GM23338 (cell line): ENCODE results near the gene UBXN10. TPM values are rescaled to one million over a fixed set of nuclear protein-coding genes. Genes with fewer than 3 reads are reported as not detected.

ENCODE experiments used
- ATAC-seq: fragments of 200-7000 bp; cut with Tn5 transposase; 3 replicates; pipeline ENCODE4 v1.9.1; 2020
- DNase-seq: peaks from one replicate; pipeline ENCODE4 v3.0.0-alpha.2; 2015; ENCODE audit warnings: low spot score
- H2AFZ ChIP-seq: fragments of 200-600 bp; sonication (generic); 2 replicates; pipeline ENCODE4 v1.8.0; 2016; ENCODE audit warnings: antibody characterized with exemption, mild to moderate bottlenecking, moderate library complexity
- H3F3A ChIP-seq: fragments of 200-600 bp; sonication (generic); replicated peaks from 2 replicates; pipeline ENCODE4 v1.8.0; 2017; ENCODE audit warnings: antibody characterized with exemption, mixed run types, low read depth
- H3K27ac ChIP-seq: fragments of 200-600 bp; sonication (generic); 2 replicates; pipeline ENCODE4 v1.6.1; 2016; ENCODE audit warnings: low read depth
- H3K27me3 ChIP-seq: fragments of 200-600 bp; sonication (generic); 2 replicates; pipeline ENCODE4 v1.8.0; 2016; ENCODE audit warnings: mild to moderate bottlenecking, mixed run types, moderate library complexity; ENCODE audit not compliant: insufficient read depth
- H3K36me3 ChIP-seq: fragments of 200-600 bp; sonication (generic); 2 replicates; pipeline ENCODE4 v1.8.0; 2016; ENCODE audit warnings: mild to moderate bottlenecking; ENCODE audit not compliant: insufficient read depth
- H3K4me1 ChIP-seq: fragments of 200-600 bp; sonication (generic); 2 replicates; pipeline ENCODE4 v1.8.0; 2016; ENCODE audit warnings: mild to moderate bottlenecking, moderate library complexity; ENCODE audit not compliant: insufficient read depth
- H3K4me2 ChIP-seq: fragments of 200-600 bp; sonication (generic); 2 replicates; pipeline ENCODE4 v1.7.1; 2017; ENCODE audit warnings: mixed run types
- H3K4me3 ChIP-seq: fragments of 200-600 bp; sonication (generic); 2 replicates; pipeline ENCODE4 v1.6.1; 2016; ENCODE audit warnings: mixed run types
- H3K79me2 ChIP-seq: fragments of 200-600 bp; sonication (generic); replicated peaks from 2 replicates; pipeline ENCODE4 v1.8.0; 2017; ENCODE audit warnings: mild to moderate bottlenecking; ENCODE audit not compliant: insufficient read depth
- H3K9me2 ChIP-seq: fragments of 200-600 bp; sonication (generic); 2 replicates; pipeline ENCODE4 v1.8.0; 2017; ENCODE audit not compliant: insufficient read depth
- H4K20me1 ChIP-seq: fragments of 200-600 bp; sonication (generic); replicated peaks from 2 replicates; pipeline ENCODE4 v1.8.0; 2017; ENCODE audit warnings: mild to moderate bottlenecking; ENCODE audit not compliant: insufficient read depth
- H3K27ac Mint-ChIP-seq: 2 replicates; pipeline ENCODE4 v1.8.0; 2020; ENCODE audit warnings: inconsistent platforms, mild to moderate bottlenecking, moderate library complexity, mixed read lengths
- H3K27me3 Mint-ChIP-seq: 3 replicates; pipeline ENCODE4 v1.8.0; 2022; ENCODE audit warnings: low read depth, mild to moderate bottlenecking, moderate library complexity, mixed read lengths, inconsistent platforms; ENCODE audit not compliant: insufficient read depth, poor library complexity
- H3K36me3 Mint-ChIP-seq: 3 replicates; pipeline ENCODE4 v1.8.0; 2021; ENCODE audit warnings: low read depth, mild to moderate bottlenecking, inconsistent platforms, moderate library complexity, mixed read lengths
- H3K4me1 Mint-ChIP-seq: 3 replicates; pipeline ENCODE4 v1.8.0; 2020; ENCODE audit warnings: mild to moderate bottlenecking, inconsistent platforms, mixed read lengths
- H3K4me3 Mint-ChIP-seq: 3 replicates; pipeline ENCODE4 v1.8.0; 2021; ENCODE audit warnings: moderate library complexity, mild to moderate bottlenecking, inconsistent platforms, mixed read lengths
- H3K9me3 Mint-ChIP-seq: 3 replicates; pipeline ENCODE4 v1.8.0; 2020; ENCODE audit warnings: moderate library complexity, mild to moderate bottlenecking, inconsistent platforms, mixed read lengths
- CREB1 ChIP-seq: fragments of 250-450 bp; sonication (Bioruptor Pico); IDR thresholded peaks from 2 replicates; pipeline ENCODE4 v1.5.0; 2020; ENCODE audit warnings: low read depth, mild to moderate bottlenecking, moderate library complexity
- ETS1 ChIP-seq: IDR thresholded peaks from 2 replicates; pipeline ENCODE4 v1.6.1; 2016; ENCODE audit warnings: antibody characterized with exemption
- EZH2 ChIP-seq: fragments of 200-600 bp; sonication (generic); IDR thresholded peaks from one replicate; pipeline ENCODE4 v1.8.0; 2017; ENCODE audit warnings: antibody characterized with exemption, mild to moderate bottlenecking, low read depth; ENCODE audit not compliant: unreplicated experiment
- EZH2phosphoT487 ChIP-seq: fragments of 200-600 bp; sonication (generic); IDR thresholded peaks from one replicate; pipeline ENCODE4 v1.8.1; 2018; ENCODE audit warnings: antibody characterized with exemption; ENCODE audit not compliant: unreplicated experiment
- JUNB ChIP-seq: IDR thresholded peaks from one replicate; pipeline ENCODE4 v1.6.1; 2016; ENCODE audit warnings: antibody characterized with exemption; ENCODE audit not compliant: unreplicated experiment
- NANOG ChIP-seq: IDR thresholded peaks from 2 replicates; pipeline ENCODE4 v1.6.1; 2016; ENCODE audit warnings: antibody characterized with exemption, borderline replicate concordance
- POLR2AphosphoS5 ChIP-seq: IDR thresholded peaks from 2 replicates; pipeline ENCODE4 v1.6.1; 2016; ENCODE audit warnings: antibody characterized with exemption, low read depth
- REST ChIP-seq: IDR thresholded peaks from one replicate; pipeline ENCODE4 v1.6.1; 2018; ENCODE audit warnings: antibody characterized with exemption; ENCODE audit not compliant: unreplicated experiment
- STAT1 ChIP-seq: IDR thresholded peaks from one replicate; pipeline ENCODE4 v1.6.1; 2016; ENCODE audit warnings: antibody characterized with exemption; ENCODE audit not compliant: unreplicated experiment
- ZNF114 ChIP-seq: fragments of 250-450 bp; sonication (Bioruptor Pico); IDR thresholded peaks from 2 replicates; pipeline ENCODE4 v1.5.0; 2020; ENCODE audit warnings: mild to moderate bottlenecking, moderate library complexity
- ZNF331 ChIP-seq: fragments of 250-450 bp; sonication (Bioruptor Pico); IDR thresholded peaks from 2 replicates; pipeline ENCODE4 v1.5.0; 2020; ENCODE audit warnings: low read depth, mild to moderate bottlenecking, moderate library complexity
- ZNF462 ChIP-seq: fragments of 250-450 bp; sonication (Bioruptor Pico); IDR thresholded peaks from 2 replicates; pipeline ENCODE4 v1.5.0; 2020; ENCODE audit warnings: mild to moderate bottlenecking, moderate library complexity
- polyA plus RNA-seq: library from polyadenylated mRNA; unstranded; fragments of >200 nt; fragmentation: Nextera tagmentation; extraction: Ambion mirVana; gene quantifications from 2 replicates; pipeline ENCODE4 v1.2.1, GENCODE V29; 2016
- total RNA-seq: library from RNA; depleted of rRNA; stranded (reverse); fragments of >200 nt; shearing (Covaris generic); gene quantifications from 2 replicates; pipeline ENCODE4 v1.2.3, GENCODE V29; 2014

Gene UBXN10
- total and polyA plus RNA-seq, 2 experiments from 2014 or later, result 0.27 to 0.69 TPM

- no peaks in the 10 kb centered on the region for H3K36me3 ChIP-seq
- no peaks in the 10 kb centered on the region for H4K20me1 ChIP-seq
- no peak for TF ChIP-seq ZNF114 (CRISPR knock-in tag)
- no peak for TF ChIP-seq STAT1
- no peak for TF ChIP-seq POLR2AphosphoS5
- TF ChIP-seq ZNF331 (CRISPR knock-in tag), result no peak
- TF ChIP-seq CREB1 (CRISPR knock-in tag), result no peak
- no peak overlapping the region for H3K27ac ChIP-seq
- H3K9me2 ChIP-seq, result no peaks in the 10 kb centered on the region
- Mint-ChIP-seq H3K9me3 (peaks cover 4% of the 10 kb centered on the region), H3K4me1 (peaks cover 18% of the 10 kb centered on the region), H3K27ac (no peak overlapping the region), H3K4me3 (no peak overlapping the region), H3K36me3 (peaks cover 4% of the 10 kb centered on the region), H3K27me3 (peaks cover 6% of the 10 kb centered on the region)
- DNase-seq, result no peak
- H3K79me2 ChIP-seq, result no peaks in the 10 kb centered on the region
- H3K4me3 ChIP-seq, result no peak overlapping the region
- H3F3A ChIP-seq, result no peaks in the 10 kb centered on the region
- no peak for ATAC-seq
- no peak overlapping the region for H2AFZ ChIP-seq
- no peaks in the 10 kb centered on the region for H3K27me3 ChIP-seq
- peaks cover 3% of the 10 kb centered on the region; the same call in 1 of the 2 replicates for H3K4me1 ChIP-seq
- no peak overlapping the region for H3K4me2 ChIP-seq
Measured at GRCh38 chr1:20169932-20170331, 16.0 kb upstream of the UBXN10 start.

DNA sequence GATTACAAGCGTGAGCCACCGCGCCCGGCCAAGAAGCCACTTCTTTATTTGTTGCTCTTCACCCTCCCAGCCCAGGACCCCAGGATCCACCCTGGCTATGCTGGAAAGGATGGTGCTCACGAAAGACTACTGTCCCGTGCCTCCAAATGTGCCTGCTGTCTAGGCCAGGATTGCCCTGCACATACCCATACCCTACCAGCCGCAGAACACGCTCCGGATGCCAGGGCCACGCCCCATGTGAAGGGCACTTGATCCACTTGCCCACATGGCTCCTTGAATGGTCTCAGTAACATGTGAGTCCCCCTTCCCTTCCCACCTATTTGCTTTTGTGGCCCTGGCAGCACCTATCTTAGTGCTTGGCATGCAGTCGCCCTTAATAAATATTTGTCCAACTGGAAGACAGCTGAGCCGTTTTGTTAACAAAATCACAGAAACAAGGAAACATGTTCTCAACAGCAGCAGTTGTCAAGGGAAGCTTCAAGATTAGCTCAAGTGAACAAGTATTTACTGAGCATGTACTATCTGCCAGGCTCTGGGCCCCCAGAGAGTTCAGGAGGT, 13.8 kb upstream of the UBXN10 start:
- Mint-ChIP-seq H3K9me3 (no peaks in the 10 kb centered on the region), H3K4me3 (no peak overlapping the region), H3K4me1 (peaks cover 13% of the 10 kb centered on the region), H3K27ac (no peak overlapping the region), H3K27me3 (peaks cover 5% of the 10 kb centered on the region), H3K36me3 (no peaks in the 10 kb centered on the region)
- DNase-seq, result no peak
- no peak for ATAC-seq
- Histone ChIP-seq H3K36me3 (no peaks in the 10 kb centered on the region), H3K4me3 (no peak overlapping the region), H2AFZ (no peak overlapping the region), H3F3A (no peaks in the 10 kb centered on the region), H3K4me2 (no peak overlapping the region), H3K4me1 (no peaks in the 10 kb centered on the region), H3K79me2 (no peaks in the 10 kb centered on the region), H3K27me3 (no peaks in the 10 kb centered on the region), H3K27ac (no peak overlapping the region), H3K9me2 (no peaks in the 10 kb centered on the region), H4K20me1 (no peaks in the 10 kb centered on the region)
- TF ChIP-seq NANOG (no peak), ETS1 (no peak), STAT1 (no peak), ZNF331 (CRISPR knock-in tag) (no peak), REST (no peak), ZNF462 (no peak), ZNF114 (CRISPR knock-in tag) (no peak), JUNB (no peak), EZH2phosphoT487 (no peak), EZH2 (no peak)
